HepG2 (cell line): ENCODE data around the gene SRSF4.

Experiments
- NFIC ChIP-seq: IDR thresholded peaks from 2 replicates; pipeline ENCODE4 v1.6.1; 2012; ENCODE audit warnings: mild to moderate bottlenecking, low read length, inconsistent platforms
- TF ChIP-seq, protein P1 (sequence below): IDR thresholded peaks from 2 replicates; pipeline ENCODE4 v1.6.1; 2016; ENCODE audit warnings: low read depth

DNA sequence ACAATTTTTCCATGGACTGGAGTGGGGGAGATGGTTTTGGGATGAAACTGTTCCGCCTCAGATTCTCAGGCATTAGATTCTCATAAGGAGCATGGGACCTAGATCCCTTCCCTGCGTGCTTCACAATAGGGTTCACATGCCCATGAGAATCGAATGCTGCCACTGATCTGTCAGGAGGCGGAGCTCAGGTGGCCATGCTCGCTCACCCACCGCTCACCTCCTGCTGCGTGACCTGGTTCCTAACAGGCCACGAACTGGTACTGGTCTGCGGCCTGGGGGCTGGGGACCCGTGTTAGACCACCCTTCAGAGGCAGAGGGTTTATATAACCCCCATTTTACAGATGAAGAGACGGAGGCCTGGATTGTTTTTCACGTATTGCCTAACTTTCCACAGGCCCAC lies 16.3 kb upstream of the SRSF4 start:
- no peak for TF ChIP-seq NFIC
- TF ChIP-seq, protein P1, sequence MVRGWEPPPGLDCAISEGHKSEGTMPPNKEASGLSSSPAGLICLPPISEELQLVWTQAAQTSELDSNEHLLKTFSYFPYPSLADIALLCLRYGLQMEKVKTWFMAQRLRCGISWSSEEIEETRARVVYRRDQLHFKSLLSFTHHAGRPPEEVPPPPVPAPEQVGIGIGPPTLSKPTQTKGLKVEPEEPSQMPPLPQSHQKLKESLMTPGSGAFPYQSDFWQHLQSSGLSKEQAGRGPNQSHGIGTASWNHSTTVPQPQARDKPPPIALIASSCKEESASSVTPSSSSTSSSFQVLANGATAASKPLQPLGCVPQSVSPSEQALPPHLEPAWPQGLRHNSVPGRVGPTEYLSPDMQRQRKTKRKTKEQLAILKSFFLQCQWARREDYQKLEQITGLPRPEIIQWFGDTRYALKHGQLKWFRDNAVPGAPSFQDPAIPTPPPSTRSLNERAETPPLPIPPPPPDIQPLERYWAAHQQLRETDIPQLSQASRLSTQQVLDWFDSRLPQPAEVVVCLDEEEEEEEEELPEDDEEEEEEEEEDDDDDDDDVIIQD (CRISPR knock-in tag) = no peak
